Endothelial cell of umbilical vein (primary cell): ENCODE measurements around the gene CDCP2.
"Not testable (repeated sequence)": the region's sequence is repeated elsewhere in the genome, so short reads cannot be mapped to it uniquely, and the experiment has no call there.

Experiments
- CTCF ChIP-seq, 2 donors: IDR thresholded peaks; 1 replicate in 1 of 2; 2 replicates in 1 of 2; pipeline ENCODE4 v1.5.1; 2011; ENCODE audit warnings: low read length in 2 of 2, mild to moderate bottlenecking in 2 of 2, moderate library complexity in 2 of 2, control low read depth in 1 of 2, inconsistent platforms in 1 of 2, low read depth in 1 of 2; ENCODE audit not compliant: insufficient read depth in 1 of 2; ENCODE audit errors: extremely low read depth in 1 of 2
- EZH2 ChIP-seq: IDR thresholded peaks from 2 replicates; pipeline ENCODE4 v1.6.1; 2012; ENCODE audit warnings: borderline replicate concordance, low read depth, mild to moderate bottlenecking, moderate library complexity, low read length, inconsistent platforms; ENCODE audit not compliant: severe bottlenecking
- POLR2AphosphoS5 ChIP-seq: IDR thresholded peaks from 2 replicates; pipeline ENCODE4 v1.6.1; 2012; ENCODE audit warnings: low read depth, mild to moderate bottlenecking, control low read depth, low read length, moderate library complexity; ENCODE audit not compliant: insufficient read depth

GRCh38 chr1:54166357-54166756 lies 13.6 kb upstream of the CDCP2 start:
- TF ChIP-seq CTCF (IDR thresholded peaks at IDR 0.05; ENCODE audit: extremely low read depth in 1 of 2, insufficient read depth in 1 of 2, low read depth in 1 of 2, low read length in 2 of 2); EZH2; POLR2AphosphoS5: not testable (repeated sequence)
